GM12878 (cell line): Measurements from ENCODE around the gene PTEN. TPM values are rescaled to one million over a fixed set of nuclear protein-coding genes. Genes with fewer than 3 reads are reported as not detected.

ENCODE experiments used
- ATAC-seq: fragments of 200-7000 bp; cut with Tn5 transposase; 3 replicates; pipeline ENCODE4 v1.9.1; 2020; ENCODE audit warnings: mild to moderate bottlenecking, moderate library complexity
- BruUV-seq: library from RNA; stranded (reverse); fragments of 400-500 nt; replicated peaks from 2 replicates; lab custom pipeline; 2021; lab: Mats Ljungman, UMichigan
- CTCF ChIA-PET: fragments of 300-600 bp; sonication (Branson Sonifier 250); formaldehyde crosslinking; extraction: SDS; loops from one replicate; lab custom pipeline; 2021; ENCODE audit warnings: inconsistent platforms; lab: Yijun Ruan, JAX
- POLR2A ChIA-PET: fragments of 350-600 bp; formaldehyde crosslinking; extraction: SDS; loops from one replicate; lab custom pipeline; 2021; ENCODE audit warnings: inconsistent platforms; lab: Charles Lee
- RAD21 ChIA-PET: fragments of 300-600 bp; sonication (Branson Sonifier 250); formaldehyde crosslinking; loops from one replicate; lab custom pipeline; 2023; ENCODE audit warnings: antibody characterized with exemption; ENCODE audit not compliant: unreplicated experiment; lab: Charles Lee
- SMC1A ChIA-PET: fragments of 300-600 bp; sonication (Branson Sonifier 250); formaldehyde crosslinking; loops from one replicate; lab custom pipeline; 2023; ENCODE audit not compliant: unreplicated experiment, uncharacterized antibody; lab: Charles Lee
- DNase-seq: peaks from one replicate; pipeline ENCODE4 v3.0.0-alpha.2; 2011; ENCODE audit warnings: low read depth, low spot score
- FAIRE-seq: peaks from 3 replicates; lab custom pipeline; 2011; peaks lifted over from hg19 to GRCh38; lab: Jason Lieb, UNC
- H2AFZ ChIP-seq: 2 replicates; pipeline ENCODE4 v1.6.0; 2011; ENCODE audit warnings: low read depth, low read length, control low read depth; ENCODE audit not compliant: control insufficient read depth
- H3K27ac ChIP-seq: 2 replicates; pipeline ENCODE4 v1.5.1; 2011; ENCODE audit warnings: control low read depth; ENCODE audit not compliant: control insufficient read depth, insufficient read depth
- H3K27me3 ChIP-seq, 2 experiments: replicated peaks in 1 of 2; 2 replicates each; pipeline versions ENCODE4 v1.6.0 to v1.6.1; 2011; ENCODE audit warnings: low read length in 1 of 2; ENCODE audit not compliant: control insufficient read depth in 2 of 2, insufficient read depth in 2 of 2
- H3K36me3 ChIP-seq, 2 experiments: 2 replicates each; pipeline ENCODE4 v1.5.1; 2011; ENCODE audit warnings: low read length in 1 of 2; ENCODE audit not compliant: control insufficient read depth in 2 of 2, insufficient read depth in 2 of 2
- H3K4me1 ChIP-seq: 2 replicates; pipeline ENCODE4 v1.6.1; 2011; ENCODE audit warnings: mild to moderate bottlenecking, low read length, moderate library complexity, mixed read lengths; ENCODE audit not compliant: control insufficient read depth, insufficient read depth
- H3K4me2 ChIP-seq: 2 replicates; pipeline ENCODE4 v1.6.0; 2011; ENCODE audit warnings: control low read depth; ENCODE audit not compliant: control insufficient read depth, insufficient read depth
- H3K4me3 ChIP-seq: fragments of 200-600 bp; sonication (generic); 2 replicates; pipeline ENCODE4 v1.5.1; 2016
- H3K79me2 ChIP-seq: 2 replicates; pipeline ENCODE4 v1.6.0; 2011; ENCODE audit warnings: low read length; ENCODE audit not compliant: control insufficient read depth, insufficient read depth
- H3K9ac ChIP-seq: 2 replicates; pipeline ENCODE4 v1.8.0; 2011; ENCODE audit warnings: low read length, control low read depth, mixed read lengths; ENCODE audit not compliant: control insufficient read depth, insufficient read depth
- H3K9me3 ChIP-seq: replicated peaks from 3 replicates; pipeline ENCODE4 v1.5.1; 2011; ENCODE audit warnings: mild to moderate bottlenecking, low read length; ENCODE audit not compliant: control insufficient read depth, insufficient read depth
- H4K20me1 ChIP-seq: 2 replicates; pipeline ENCODE4 v1.6.0; 2011; ENCODE audit not compliant: control insufficient read depth, insufficient read depth
- BACH1 ChIP-seq: fragments of 450-650 bp; IDR thresholded peaks from 2 replicates; pipeline ENCODE4 v1.6.1; 2017; ENCODE audit warnings: mild to moderate bottlenecking, borderline replicate concordance
- BCL11A ChIP-seq: IDR thresholded peaks from 2 replicates; pipeline ENCODE4 v1.6.1; 2011; ENCODE audit warnings: low read depth, low read length
- BMI1 ChIP-seq: fragments of 450-650 bp; IDR thresholded peaks from 2 replicates; pipeline ENCODE4 v1.6.1; 2016; ENCODE audit warnings: mild to moderate bottlenecking, moderate library complexity, borderline replicate concordance
- CHD1 ChIP-seq: IDR thresholded peaks from 2 replicates; pipeline ENCODE4 v1.6.1; 2012; ENCODE audit warnings: low read depth, low read length, improper control_type of control experiment
- CHD2 ChIP-seq: IDR thresholded peaks from 2 replicates; pipeline ENCODE4 v1.6.1; 2011; ENCODE audit warnings: low read depth, low read length, improper control_type of control experiment, borderline replicate concordance
- EGR1 ChIP-seq, 2 experiments: IDR thresholded peaks; 1 replicate in 1 of 2; 2 replicates in 1 of 2; pipeline ENCODE4 v1.6.1; 2011 to 2012; ENCODE audit warnings: low read depth in 2 of 2, low read length in 2 of 2, borderline replicate concordance in 1 of 2, mild to moderate bottlenecking in 1 of 2, moderate library complexity in 1 of 2
- GATAD2B ChIP-seq: fragments of 450-650 bp; conservative IDR thresholded peaks from 2 replicates; pipeline ENCODE4 v1.6.1; 2017; ENCODE audit warnings: low read depth, mild to moderate bottlenecking, moderate library complexity
- HCFC1 ChIP-seq: fragments of 150-350 bp; IDR thresholded peaks from 2 replicates; pipeline ENCODE4 v1.6.1; 2014; ENCODE audit warnings: low read length
- HDGF ChIP-seq: fragments of 450-650 bp; IDR thresholded peaks from 2 replicates; pipeline ENCODE4 v1.6.1; 2016; ENCODE audit warnings: antibody characterized with exemption
- JUNB ChIP-seq: IDR thresholded peaks from 2 replicates; pipeline ENCODE4 v1.6.1; 2016; ENCODE audit warnings: antibody characterized with exemption, mild to moderate bottlenecking
- KAT2A ChIP-seq: conservative IDR thresholded peaks from 2 replicates; pipeline ENCODE4 v1.6.1; 2011; ENCODE audit warnings: low read depth, low read length; ENCODE audit not compliant: control insufficient read depth
- NBN ChIP-seq: fragments of 450-650 bp; IDR thresholded peaks from 2 replicates; pipeline ENCODE4 v1.6.1; 2016
- NFIC ChIP-seq: IDR thresholded peaks from 2 replicates; pipeline ENCODE4 v1.6.1; 2012; ENCODE audit warnings: low read depth, mild to moderate bottlenecking, inconsistent platforms, low read length, moderate library complexity
- NR2F1 ChIP-seq: fragments of 450-650 bp; conservative IDR thresholded peaks from 2 replicates; pipeline ENCODE4 v1.6.1; 2017; ENCODE audit warnings: mild to moderate bottlenecking
- PAX8 ChIP-seq: fragments of 450-650 bp; IDR thresholded peaks from 2 replicates; pipeline ENCODE4 v1.6.1; 2017; ENCODE audit warnings: mild to moderate bottlenecking, moderate library complexity
- POLR2AphosphoS5 ChIP-seq: IDR thresholded peaks from 2 replicates; pipeline ENCODE4 v1.6.1; 2011; ENCODE audit warnings: mild to moderate bottlenecking, low read length, inconsistent platforms
- RFX5 ChIP-seq: IDR thresholded peaks from 2 replicates; pipeline ENCODE4 v1.6.1; 2011; ENCODE audit warnings: low read depth, low read length, improper control_type of control experiment
- SMC3 ChIP-seq: IDR thresholded peaks from 2 replicates; pipeline ENCODE4 v1.6.1; 2011; ENCODE audit warnings: low read length, improper control_type of control experiment, borderline replicate concordance
- SREBF2 ChIP-seq: IDR thresholded peaks from 2 replicates; pipeline ENCODE4 v1.6.1; 2012; ENCODE audit warnings: mild to moderate bottlenecking, low read length
- TARDBP ChIP-seq: IDR thresholded peaks from 2 replicates; pipeline ENCODE4 v1.6.1; 2016; ENCODE audit warnings: borderline replicate concordance
- TBL1XR1 ChIP-seq: IDR thresholded peaks from 2 replicates; pipeline ENCODE4 v1.6.1; 2012; ENCODE audit warnings: low read depth, low read length, improper control_type of control experiment
- YBX1 ChIP-seq: fragments of 450-650 bp; IDR thresholded peaks from 2 replicates; pipeline ENCODE4 v1.6.1; 2016; ENCODE audit warnings: antibody characterized with exemption
- ZBED1 ChIP-seq: IDR thresholded peaks from 2 replicates; pipeline ENCODE4 v1.6.1; 2016; ENCODE audit warnings: borderline replicate concordance
- ZNF207 ChIP-seq: fragments of 450-650 bp; IDR thresholded peaks from 2 replicates; pipeline ENCODE4 v1.6.1; 2014; ENCODE audit warnings: antibody characterized with exemption, mild to moderate bottlenecking, borderline replicate concordance
- ZSCAN29 ChIP-seq: fragments of 450-650 bp; IDR thresholded peaks from 2 replicates; pipeline ENCODE4 v1.6.1; 2017; ENCODE audit warnings: mild to moderate bottlenecking, moderate library complexity
- WGBS: methylation state at CpG from one replicate; pipeline ENCODE4 v1.1.6; 2016; ENCODE audit warnings: low lambda C conversion rate; ENCODE audit not compliant: insufficient replicate concordance, insufficient coverage; ENCODE audit errors: missing lambda C conversion rate; 5-methylcytosine and 5-hydroxymethylcytosine counted together
- in situ Hi-C: fragments of 300-500 bp; cut with MboI; formaldehyde crosslinking; loops from 9 replicates; pipeline ENCODE4 v1.14.3; 2018; ENCODE audit warnings: mixed read lengths
- intact Hi-C: fragments of 100-400 bp; cut with micrococcal nuclease; formaldehyde crosslinking; loops from one replicate; pipeline ENCODE4 v1.14.2; 2022; ENCODE audit not compliant: unreplicated experiment
- polyA plus RNA-seq, 11 experiments: library from polyadenylated mRNA; depleted of rRNA in 4 of 11; unstranded in 6 of 11; stranded (reverse) in 5 of 11; fragments of >200 nt; fragmentation: Nextera tagmentation in 4 of 11; fragmentation: Illumina TruSeq in 1 of 11; extraction: Ambion mirVana in 4 of 11; extraction: Trizol in 1 of 11; gene quantifications; 1 replicate in 1 of 11; 2 replicates in 10 of 11; pipeline versions ENCODE4 v1.2.1 to v1.2.3, GENCODE V29; 2011 to 2016; ENCODE audit warnings: inconsistent platforms in 2 of 11, missing spikeins in 2 of 11, low read depth in 1 of 11
- total RNA-seq, 4 experiments: library from RNA; depleted of rRNA in 3 of 4; stranded (reverse); fragments of >200 nt in 3 of 4; fragmentation: Illumina TruSeq in 1 of 4; extraction: Trizol in 1 of 4; gene quantifications; 2 replicates each; pipeline versions ENCODE4 v1.2.1 to v1.2.3, GENCODE V29; 2013 to 2021

Gene PTEN
- total and polyA plus RNA-seq, 10 of the 15 experiments (the other 5 are each of a cell fraction or from before 2014, with no cell fraction given): 26.1 to 175 (median 58.1) TPM

- no TSS peak for BruUV-seq
Measured at GRCh38 chr10:88012641-88013040, 149.2 kb downstream of the PTEN start.

GRCh38 chr10:88017781-88018180 is 154.4 kb downstream of the PTEN start:
- Histone ChIP-seq H3K36me3 (no peaks in the 10 kb centered on the region), H3K9me3 (no peaks in the 10 kb centered on the region), H2AFZ (no peak overlapping the region), H3K4me1 (no peaks in the 10 kb centered on the region), H3K4me2 (no peak overlapping the region), H3K9ac (no peak overlapping the region), H3K27me3 (no peaks in the 10 kb centered on the region), H4K20me1 (no peaks in the 10 kb centered on the region), H3K79me2 (no peaks in the 10 kb centered on the region), H3K4me3 (no peak overlapping the region), H3K27ac (no peak overlapping the region)
- ChIA-PET POLR2A (no interaction called here), SMC1A (no interaction called here), CTCF (no interaction called here), RAD21 (no interaction called here)
- FAIRE-seq: no peak
- intact Hi-C loops (no loop called here), in situ Hi-C loops (no loop called here)
- WGBS: 38% methylated on average over 1 of the region's 1 CpG
- BruUV-seq: no TSS peak
- DNase-seq: no peak
- TF ChIP-seq BCL11A: no peak
- no peak for TF ChIP-seq ZBED1
- no peak for TF ChIP-seq NFIC
- TF ChIP-seq CHD1: no peak
- TF ChIP-seq POLR2AphosphoS5: no peak
- no peak for TF ChIP-seq NR2F1
- TF ChIP-seq BACH1: no peak
- TF ChIP-seq ZNF207: no peak
- TF ChIP-seq CHD2: no peak
- no peak for TF ChIP-seq SMC3
- TF ChIP-seq KAT2A: no peak
- TF ChIP-seq BMI1: no peak
- no peak for TF ChIP-seq YBX1
- no peak for TF ChIP-seq RFX5
- no peak for TF ChIP-seq PAX8
- no peak for ATAC-seq

More at GRCh38 chr10:88012641-88013040, 149.2 kb downstream of the PTEN start:
- FAIRE-seq (no peak), ATAC-seq (no peak), DNase-seq (no peak)
- intact Hi-C loops: no loop called here
- ChIA-PET SMC1A (interaction anchor here (0.6 to 1.2 kb wide), 2 partner anchors 78 to 242 kb away, joined by 3 read pairs; no protein-coding TSS in a partner anchor), POLR2A (no interaction called here), CTCF (interaction anchor here (0.5 kb wide), 1 partner anchor 199 kb away, joined by 3 read pairs; no protein-coding TSS in a partner anchor), RAD21 (no interaction called here)
- Histone ChIP-seq H3K9me3 (peaks cover 2% of the 10 kb centered on the region; the same call in 2 of the 3 replicates), H3K27me3 (no peaks in the 10 kb centered on the region), H3K27ac (no peak overlapping the region), H3K4me2 (no peak overlapping the region), H4K20me1 (no peaks in the 10 kb centered on the region), H3K36me3 (no peaks in the 10 kb centered on the region), H3K4me3 (no peak overlapping the region), H3K9ac (no peak overlapping the region), H3K79me2 (no peaks in the 10 kb centered on the region), H2AFZ (no peak overlapping the region)
- in situ Hi-C loops: no loop called here
- 44% methylated on average over 4 of the region's 4 CpGs for WGBS
- no peak for TF ChIP-seq TBL1XR1
- TF ChIP-seq ZSCAN29: no peak
- TF ChIP-seq GATAD2B: no peak
- no peak for TF ChIP-seq NBN
- TF ChIP-seq TARDBP: no peak
- no peak for TF ChIP-seq HDGF
- TF ChIP-seq HCFC1: no peak
- TF ChIP-seq ZBED1: no peak
- no peak for TF ChIP-seq EGR1 (IDR thresholded peaks at IDR 0.05; ENCODE audit: borderline replicate concordance in 1 of 2, low read depth in 2 of 2, low read length in 2 of 2)
- TF ChIP-seq YBX1: no peak
- no peak for TF ChIP-seq JUNB
- TF ChIP-seq SREBF2: no peak
- TF ChIP-seq, all 136 proteins: peak for 0
- no peaks in the 10 kb centered on the region for H3K4me1 ChIP-seq
